ENCODE measurements around the gene CREB3L2.
"Not testable (repeated sequence)": the region's sequence is repeated elsewhere in the genome, so short reads cannot be mapped to it uniquely, and the experiment has no call there.

CREB3L2 gene

GRCh38 chr7:137968339-137968738 is 33.5 kb downstream of the CREB3L2 start:
- not testable (repeated sequence) for DNase-seq (ENCODE audit: low spot score)

- no peak for DNase-seq (ENCODE audit: low spot score)
These were observed 34.5 kb downstream of the CREB3L2 start for GRCh38 chr7:137967143-137968018.

DNA sequence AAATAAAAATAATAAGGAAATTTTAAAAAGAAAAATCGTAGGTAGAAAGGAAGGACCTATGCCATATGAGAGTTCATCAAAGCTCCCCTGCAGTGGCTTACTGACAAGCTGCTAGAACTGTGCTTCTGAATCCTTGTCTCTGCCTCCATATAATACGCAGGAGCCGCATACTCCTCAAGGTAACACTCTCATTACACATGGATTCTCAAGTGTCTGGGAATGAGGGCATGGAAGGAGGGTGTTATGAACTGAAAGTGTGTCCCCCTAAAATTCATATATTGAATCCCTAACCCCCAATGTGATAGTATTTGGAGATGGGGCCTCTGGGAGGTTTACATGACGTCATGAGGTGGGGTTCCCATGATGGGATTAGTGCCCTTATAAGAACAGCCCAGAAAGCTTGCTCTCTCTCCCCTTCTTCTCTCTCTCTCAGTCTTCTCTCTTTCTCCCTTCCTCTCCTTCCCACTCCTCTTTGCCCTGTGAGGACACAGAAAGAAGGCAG is 35.2 kb downstream of the CREB3L2 start:
- DNase-seq (ENCODE audit: low spot score): no peak

- no peak for DNase-seq (ENCODE audit: low spot score)
These were observed 35.8 kb downstream of the CREB3L2 start for GRCh38 chr7:137965942-137966640.

GRCh38 chr7:137964824-137965545 is 36.9 kb downstream of the CREB3L2 start:
- DNase-seq (ENCODE audit: low spot score): no peak

DNA sequence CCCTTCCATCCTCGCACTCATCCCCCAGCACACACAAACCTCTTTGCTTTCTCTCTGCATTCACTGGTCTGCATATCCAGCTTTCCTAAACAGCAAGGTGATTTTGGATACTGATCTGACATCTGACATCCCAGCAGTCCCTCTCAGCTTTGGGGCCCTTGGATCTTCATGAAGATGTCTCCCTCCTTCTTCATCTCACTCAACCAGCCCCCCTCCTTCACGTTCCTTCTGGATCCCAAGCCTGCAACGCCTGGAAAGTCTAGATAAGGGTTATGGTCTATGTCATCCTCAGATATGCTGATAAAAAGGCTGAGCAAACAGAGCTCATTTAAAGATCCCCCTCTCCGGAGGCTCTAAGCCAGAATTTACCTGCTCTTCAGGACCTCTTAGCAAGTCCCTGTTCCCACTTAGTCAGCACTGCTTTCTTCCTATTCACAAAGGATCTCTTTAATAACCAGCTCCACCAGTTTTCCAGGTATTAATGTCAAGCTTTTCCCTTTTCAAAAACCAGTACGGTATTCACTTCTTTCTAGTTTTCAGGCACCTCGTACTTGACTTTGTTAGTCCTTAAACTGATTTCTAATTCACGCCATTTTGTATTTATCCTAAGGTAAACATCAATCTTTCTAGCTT is 38.9 kb downstream of the CREB3L2 start:
- no peak for DNase-seq (ENCODE audit: low spot score)

DNA sequence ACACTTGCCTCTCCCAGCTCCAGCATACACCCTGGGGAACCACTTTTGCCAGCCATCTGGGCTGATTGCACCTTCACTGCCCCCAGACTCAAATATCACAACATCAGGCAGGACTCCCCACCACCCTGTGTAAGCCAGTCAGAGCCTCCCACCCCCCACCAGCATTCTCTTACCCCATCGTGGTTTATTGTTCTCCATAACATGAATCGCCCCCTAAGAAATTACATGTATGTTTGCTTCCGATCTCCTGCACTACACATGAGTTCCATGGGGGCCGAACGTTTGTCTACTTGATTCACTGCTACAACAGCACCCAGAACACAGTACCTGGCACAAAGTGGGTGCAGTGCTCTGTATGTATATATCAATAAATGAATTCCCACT is 39.4 kb downstream of the CREB3L2 start:
- no peak for DNase-seq (ENCODE audit: low spot score)

DNA sequence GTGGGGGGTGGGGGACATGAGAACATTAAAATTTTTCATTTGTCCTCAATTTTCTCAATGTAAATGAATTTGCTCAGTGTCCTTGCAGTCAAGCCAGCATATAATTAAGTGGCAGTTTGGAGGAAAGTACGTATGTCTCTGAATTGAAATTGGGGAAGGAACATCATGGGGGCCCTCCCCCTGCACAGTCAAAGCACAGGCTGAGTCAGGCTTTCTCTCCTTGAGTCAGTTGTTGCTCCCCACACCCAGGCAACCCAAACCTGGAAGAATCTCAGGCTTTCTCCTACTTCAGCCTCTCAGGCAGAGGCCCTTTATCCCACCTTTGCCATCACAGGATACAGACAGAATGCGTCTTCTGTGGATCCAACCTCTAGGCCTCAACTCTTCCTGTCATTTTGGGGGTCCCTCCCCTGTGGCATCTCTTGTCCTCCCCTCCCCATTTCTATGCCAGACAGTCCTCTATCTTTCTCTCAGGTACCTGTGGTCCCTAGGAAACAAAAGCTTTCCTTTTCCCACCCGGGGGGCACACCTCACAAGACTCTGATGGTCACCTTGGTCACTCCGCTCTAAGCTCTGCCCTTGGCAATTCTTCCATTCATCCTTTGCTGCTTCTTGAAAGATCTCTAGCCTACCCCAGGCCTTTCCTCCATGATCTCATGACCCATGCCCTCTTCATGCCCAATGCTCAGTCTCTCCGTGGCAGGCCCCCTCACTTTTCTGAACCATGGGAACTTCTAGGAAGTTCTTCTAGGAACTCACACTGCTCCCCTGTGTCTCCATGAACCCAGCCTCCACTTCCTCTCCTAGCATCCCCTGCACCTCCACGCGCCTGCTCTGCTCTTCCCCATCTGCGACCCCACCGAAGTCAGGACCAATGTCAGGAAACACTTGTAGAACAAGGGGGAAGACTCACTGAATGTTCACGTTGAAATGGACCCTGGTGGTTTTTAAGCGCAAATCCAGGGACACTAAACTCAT is 40.4 kb downstream of the CREB3L2 start:
- DNase-seq (ENCODE audit: low spot score): no peak

GRCh38 chr7:137960020-137960419 is 41.9 kb downstream of the CREB3L2 start:
- no peak for DNase-seq (ENCODE audit: low spot score)

DNA sequence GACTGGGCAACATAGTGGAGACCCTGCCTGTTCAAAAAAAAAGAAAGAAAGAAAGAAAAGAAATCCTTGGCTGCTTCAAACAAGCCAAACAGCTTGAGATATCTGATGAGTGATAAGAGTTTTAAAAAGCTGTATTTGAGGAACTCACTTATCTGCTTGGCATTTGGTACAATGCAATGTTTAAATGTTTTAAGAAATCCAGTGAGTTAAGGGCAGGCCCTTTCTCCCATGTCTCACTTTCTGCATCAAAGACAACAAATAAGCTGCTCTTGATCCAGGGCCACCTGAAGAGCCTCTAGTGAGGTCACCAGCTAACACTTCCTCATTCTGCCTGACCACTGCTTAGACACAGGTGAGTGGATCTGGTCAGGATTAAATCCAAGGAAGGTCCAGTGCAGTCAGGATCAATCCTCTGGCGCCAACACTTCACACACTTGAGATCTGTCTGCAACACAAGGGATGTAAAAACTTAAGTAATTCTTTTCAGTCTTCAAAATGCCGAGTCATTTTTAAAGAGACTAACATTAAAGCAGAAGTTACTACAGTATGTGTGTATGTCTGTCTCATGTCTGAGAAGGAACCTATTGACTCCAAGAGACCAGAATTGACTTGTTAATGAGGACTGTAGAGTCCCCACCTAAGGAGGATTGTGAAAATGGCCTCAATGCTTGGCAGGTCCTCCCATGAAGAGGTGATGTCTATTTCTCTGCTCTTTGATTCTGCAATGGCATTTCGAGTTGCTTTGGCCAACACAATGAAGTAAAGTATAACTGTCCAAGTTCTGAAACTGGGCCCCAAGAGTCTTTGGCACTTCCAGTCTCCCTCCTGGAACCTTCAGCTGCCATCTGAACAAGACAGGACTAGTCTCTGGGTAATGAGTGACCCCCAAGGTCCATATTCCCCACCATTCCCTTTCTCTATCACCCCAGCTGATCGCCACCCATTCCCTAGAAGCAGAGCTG is 43.1 kb downstream of the CREB3L2 start:
- no peak for DNase-seq (ENCODE audit: low spot score)

DNA sequence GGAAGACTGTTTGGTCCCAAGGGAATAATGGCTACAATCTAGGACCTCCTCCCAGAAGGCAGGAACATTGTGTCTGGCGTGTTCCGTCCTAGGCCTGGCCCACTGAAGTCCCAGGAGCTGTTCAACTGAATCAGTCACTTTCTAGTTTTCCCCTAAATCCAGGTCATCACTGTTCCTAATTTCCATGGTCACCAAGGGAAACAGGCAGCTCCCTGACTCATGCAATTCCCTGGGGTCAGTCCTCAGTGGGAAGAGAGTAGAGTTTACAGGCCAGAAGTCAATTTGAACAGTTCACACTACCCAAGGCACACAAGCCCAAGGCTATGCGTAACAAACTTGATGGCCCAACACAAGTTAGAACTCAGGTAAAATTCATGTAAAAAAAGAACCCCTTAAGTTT is 44.0 kb downstream of the CREB3L2 start:
- no peak for DNase-seq (ENCODE audit: low spot score)

DNA sequence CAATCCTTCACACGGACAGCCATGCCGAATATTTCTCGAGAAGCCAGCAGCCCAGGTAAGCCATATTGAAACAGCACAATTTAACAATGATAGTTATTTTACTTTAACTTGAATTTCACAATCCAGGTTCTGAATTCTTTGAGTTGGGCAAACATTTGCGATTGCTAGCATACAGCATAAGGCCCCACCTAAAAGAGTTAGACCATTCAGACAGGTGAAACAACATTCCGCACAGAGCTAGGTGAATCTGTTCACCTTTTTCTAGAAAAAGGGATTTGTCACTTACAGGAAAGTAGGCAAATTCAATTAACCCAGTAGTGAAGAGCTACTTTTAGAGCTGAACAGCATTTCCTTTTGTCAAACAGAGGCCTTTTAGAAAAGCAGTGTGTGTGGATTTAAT is 45.3 kb downstream of the CREB3L2 start:
- DNase-seq (ENCODE audit: low spot score): no peak

DNA sequence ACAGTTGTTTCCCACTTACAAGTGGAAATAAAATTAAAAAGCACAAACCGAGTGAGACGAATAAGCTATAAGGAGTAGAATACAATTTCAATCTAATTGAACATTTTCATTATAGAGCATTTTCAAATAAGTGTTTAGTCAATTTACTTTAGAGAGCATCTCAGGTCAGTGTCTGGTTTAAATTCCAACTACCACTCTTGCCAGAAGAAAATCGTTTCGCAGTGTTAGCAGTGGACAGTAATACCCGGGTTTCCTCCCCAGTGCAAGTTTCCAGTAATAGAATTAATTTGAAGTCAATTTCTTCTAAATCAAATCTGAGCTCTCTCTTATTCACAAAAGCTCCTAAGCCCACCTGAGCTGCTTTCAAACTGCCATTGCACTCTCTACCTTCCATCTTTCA is 45.7 kb downstream of the CREB3L2 start:
- DNase-seq (ENCODE audit: low spot score): no peak

- no peak for DNase-seq (ENCODE audit: low spot score)
These were observed 47.3 kb downstream of the CREB3L2 start for GRCh38 chr7:137954614-137955013.

DNA sequence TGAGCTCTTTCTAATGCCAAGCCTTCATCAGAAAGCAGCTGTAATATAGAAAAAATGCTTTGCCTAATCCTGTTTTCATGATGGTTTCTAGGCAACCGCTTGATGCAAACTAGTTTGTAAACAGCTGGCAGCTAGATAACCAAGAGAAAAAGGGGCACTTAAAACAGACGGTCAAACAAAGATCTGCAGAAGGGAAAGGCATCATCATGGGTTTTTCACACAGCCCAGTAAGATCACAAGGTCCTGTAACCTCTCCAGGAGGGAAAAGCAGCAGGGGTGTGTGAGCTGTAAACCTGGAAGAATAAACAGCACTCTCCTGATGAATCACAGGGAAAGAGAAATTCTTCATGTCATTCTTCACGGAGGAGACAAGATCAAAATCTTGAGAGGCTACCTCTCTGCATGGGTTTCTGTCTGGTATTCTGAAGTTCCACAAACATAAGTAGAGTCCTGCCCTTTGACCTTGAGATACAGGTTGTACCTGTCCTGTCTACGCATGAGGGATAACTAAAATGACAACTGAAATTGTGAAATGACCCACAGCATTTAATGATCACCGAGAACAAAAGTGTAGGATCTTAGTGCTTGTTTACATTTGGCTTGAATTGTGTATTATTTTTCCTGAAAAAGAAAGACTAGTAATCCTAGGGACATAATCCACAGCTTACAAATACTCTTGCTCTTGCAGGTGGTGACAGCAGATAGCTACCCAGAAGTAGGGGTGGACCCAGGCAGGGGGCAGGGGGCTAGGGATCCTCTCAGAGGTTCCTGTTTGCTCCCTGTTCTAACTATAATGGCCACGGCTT is 48.0 kb downstream of the CREB3L2 start:
- no peak for DNase-seq (ENCODE audit: low spot score)

GRCh38 chr7:137953043-137953664 is 48.7 kb downstream of the CREB3L2 start:
- no peak for DNase-seq (ENCODE audit: low spot score)

DNA sequence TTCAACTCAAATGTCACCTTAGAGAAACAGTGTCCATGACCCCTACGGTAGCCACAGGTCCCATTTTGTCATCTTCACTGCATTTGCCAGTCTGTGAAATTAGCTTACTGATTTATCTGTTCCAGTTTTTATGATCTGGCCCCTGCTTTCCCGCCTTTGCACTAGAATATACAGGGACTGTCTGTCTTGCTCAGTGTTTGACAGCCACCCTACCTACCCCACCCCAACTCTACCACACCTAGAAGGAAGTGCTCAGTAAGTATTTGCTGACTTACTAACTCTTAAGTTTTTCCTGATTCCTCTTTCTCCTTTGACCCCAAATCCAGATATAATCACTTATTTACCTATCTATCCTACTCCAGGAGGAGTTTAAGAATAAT is 49.5 kb downstream of the CREB3L2 start:
- DNase-seq (ENCODE audit: low spot score): no peak

DNA sequence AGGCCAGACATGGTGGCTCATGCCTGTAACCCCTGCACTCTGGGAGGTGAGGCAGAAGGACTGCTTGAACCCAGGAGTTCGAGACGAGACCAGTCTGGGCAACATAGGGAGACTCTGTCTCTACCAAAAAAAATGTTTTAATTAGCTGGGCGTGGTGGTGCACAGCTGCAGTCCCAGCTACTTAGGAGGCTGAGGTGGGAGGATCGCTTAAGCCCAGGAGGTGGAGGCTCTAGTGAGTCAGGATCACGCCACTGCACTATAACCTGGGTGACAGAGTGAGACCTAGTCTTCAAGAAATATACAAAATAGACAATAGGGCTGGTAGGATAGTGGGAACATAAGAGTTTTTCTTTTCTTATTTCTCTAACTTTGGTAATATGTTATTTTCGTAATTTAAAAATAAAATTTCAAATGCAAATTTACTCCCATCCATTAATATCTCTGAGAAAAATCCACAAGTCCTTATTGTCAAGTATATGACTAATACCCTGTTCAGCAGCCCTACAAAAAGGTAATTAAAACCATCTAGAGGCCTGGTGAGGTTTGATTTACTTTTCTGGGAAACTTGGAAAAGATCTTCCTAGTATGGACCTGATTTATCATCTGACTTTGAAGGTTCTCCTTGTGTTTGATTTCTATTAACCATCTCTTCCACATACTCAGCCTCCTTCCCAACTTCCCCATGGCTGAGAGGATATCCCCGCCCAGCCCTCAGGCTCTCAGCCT is 50.0 kb downstream of the CREB3L2 start:
- no peak for DNase-seq (ENCODE audit: low spot score)
